GM23338 (cell line): ENCODE data around the gene CACNA1D. TPM values are rescaled to one million over a fixed set of nuclear protein-coding genes. Genes with fewer than 3 reads are reported as not detected.

ENCODE experiments used
- ATAC-seq: fragments of 200-7000 bp; cut with Tn5 transposase; 3 replicates; pipeline ENCODE4 v1.9.1; 2020
- DNase-seq: peaks from one replicate; pipeline ENCODE4 v3.0.0-alpha.2; 2015; ENCODE audit warnings: low spot score
- H2AFZ ChIP-seq: fragments of 200-600 bp; sonication (generic); 2 replicates; pipeline ENCODE4 v1.8.0; 2016; ENCODE audit warnings: antibody characterized with exemption, mild to moderate bottlenecking, moderate library complexity
- H3F3A ChIP-seq: fragments of 200-600 bp; sonication (generic); replicated peaks from 2 replicates; pipeline ENCODE4 v1.8.0; 2017; ENCODE audit warnings: antibody characterized with exemption, mixed run types, low read depth
- H3K27ac ChIP-seq: fragments of 200-600 bp; sonication (generic); 2 replicates; pipeline ENCODE4 v1.6.1; 2016; ENCODE audit warnings: low read depth
- H3K27me3 ChIP-seq: fragments of 200-600 bp; sonication (generic); 2 replicates; pipeline ENCODE4 v1.8.0; 2016; ENCODE audit warnings: mild to moderate bottlenecking, mixed run types, moderate library complexity; ENCODE audit not compliant: insufficient read depth
- H3K36me3 ChIP-seq: fragments of 200-600 bp; sonication (generic); 2 replicates; pipeline ENCODE4 v1.8.0; 2016; ENCODE audit warnings: mild to moderate bottlenecking; ENCODE audit not compliant: insufficient read depth
- H3K4me1 ChIP-seq: fragments of 200-600 bp; sonication (generic); 2 replicates; pipeline ENCODE4 v1.8.0; 2016; ENCODE audit warnings: mild to moderate bottlenecking, moderate library complexity; ENCODE audit not compliant: insufficient read depth
- H3K4me2 ChIP-seq: fragments of 200-600 bp; sonication (generic); 2 replicates; pipeline ENCODE4 v1.7.1; 2017; ENCODE audit warnings: mixed run types
- H3K4me3 ChIP-seq: fragments of 200-600 bp; sonication (generic); 2 replicates; pipeline ENCODE4 v1.6.1; 2016; ENCODE audit warnings: mixed run types
- H3K79me2 ChIP-seq: fragments of 200-600 bp; sonication (generic); replicated peaks from 2 replicates; pipeline ENCODE4 v1.8.0; 2017; ENCODE audit warnings: mild to moderate bottlenecking; ENCODE audit not compliant: insufficient read depth
- H3K9me2 ChIP-seq: fragments of 200-600 bp; sonication (generic); 2 replicates; pipeline ENCODE4 v1.8.0; 2017; ENCODE audit not compliant: insufficient read depth
- H4K20me1 ChIP-seq: fragments of 200-600 bp; sonication (generic); replicated peaks from 2 replicates; pipeline ENCODE4 v1.8.0; 2017; ENCODE audit warnings: mild to moderate bottlenecking; ENCODE audit not compliant: insufficient read depth
- H3K27ac Mint-ChIP-seq: 2 replicates; pipeline ENCODE4 v1.8.0; 2020; ENCODE audit warnings: inconsistent platforms, mild to moderate bottlenecking, moderate library complexity, mixed read lengths
- H3K27me3 Mint-ChIP-seq: 3 replicates; pipeline ENCODE4 v1.8.0; 2022; ENCODE audit warnings: low read depth, mild to moderate bottlenecking, moderate library complexity, mixed read lengths, inconsistent platforms; ENCODE audit not compliant: insufficient read depth, poor library complexity
- H3K36me3 Mint-ChIP-seq: 3 replicates; pipeline ENCODE4 v1.8.0; 2021; ENCODE audit warnings: low read depth, mild to moderate bottlenecking, inconsistent platforms, moderate library complexity, mixed read lengths
- H3K4me1 Mint-ChIP-seq: 3 replicates; pipeline ENCODE4 v1.8.0; 2020; ENCODE audit warnings: mild to moderate bottlenecking, inconsistent platforms, mixed read lengths
- H3K4me3 Mint-ChIP-seq: 3 replicates; pipeline ENCODE4 v1.8.0; 2021; ENCODE audit warnings: moderate library complexity, mild to moderate bottlenecking, inconsistent platforms, mixed read lengths
- H3K9me3 Mint-ChIP-seq: 3 replicates; pipeline ENCODE4 v1.8.0; 2020; ENCODE audit warnings: moderate library complexity, mild to moderate bottlenecking, inconsistent platforms, mixed read lengths
- CREB1 ChIP-seq: fragments of 250-450 bp; sonication (Bioruptor Pico); IDR thresholded peaks from 2 replicates; pipeline ENCODE4 v1.5.0; 2020; ENCODE audit warnings: low read depth, mild to moderate bottlenecking, moderate library complexity
- CTCF ChIP-seq, 2 experiments: fragments of 200-600 bp in 1 of 2; sonication (generic) in 1 of 2; conservative IDR thresholded peaks; 2 replicates each; pipeline versions ENCODE4 v1.5.1 to v1.6.1; 2016 to 2017; ENCODE audit warnings: antibody characterized with exemption in 2 of 2, low read depth in 2 of 2, mild to moderate bottlenecking in 2 of 2, moderate library complexity in 1 of 2
- ETS1 ChIP-seq: IDR thresholded peaks from 2 replicates; pipeline ENCODE4 v1.6.1; 2016; ENCODE audit warnings: antibody characterized with exemption
- EZH2 ChIP-seq: fragments of 200-600 bp; sonication (generic); IDR thresholded peaks from one replicate; pipeline ENCODE4 v1.8.0; 2017; ENCODE audit warnings: antibody characterized with exemption, mild to moderate bottlenecking, low read depth; ENCODE audit not compliant: unreplicated experiment
- EZH2phosphoT487 ChIP-seq: fragments of 200-600 bp; sonication (generic); IDR thresholded peaks from one replicate; pipeline ENCODE4 v1.8.1; 2018; ENCODE audit warnings: antibody characterized with exemption; ENCODE audit not compliant: unreplicated experiment
- NANOG ChIP-seq: IDR thresholded peaks from 2 replicates; pipeline ENCODE4 v1.6.1; 2016; ENCODE audit warnings: antibody characterized with exemption, borderline replicate concordance
- POLR2AphosphoS5 ChIP-seq: IDR thresholded peaks from 2 replicates; pipeline ENCODE4 v1.6.1; 2016; ENCODE audit warnings: antibody characterized with exemption, low read depth
- REST ChIP-seq: IDR thresholded peaks from one replicate; pipeline ENCODE4 v1.6.1; 2018; ENCODE audit warnings: antibody characterized with exemption; ENCODE audit not compliant: unreplicated experiment
- polyA plus RNA-seq: library from polyadenylated mRNA; unstranded; fragments of >200 nt; fragmentation: Nextera tagmentation; extraction: Ambion mirVana; gene quantifications from 2 replicates; pipeline ENCODE4 v1.2.1, GENCODE V29; 2016
- total RNA-seq: library from RNA; depleted of rRNA; stranded (reverse); fragments of >200 nt; shearing (Covaris generic); gene quantifications from 2 replicates; pipeline ENCODE4 v1.2.3, GENCODE V29; 2014

The CACNA1D gene
- total and polyA plus RNA-seq, 2 experiments from 2014 or later = 1.7 to 1.8 TPM

- no peak for TF ChIP-seq POLR2AphosphoS5
Observed at GRCh38 chr3:53496392-53496670, 1.9 kb downstream of the CACNA1D start (continued).

- Histone ChIP-seq H4K20me1 (no peaks in the 10 kb centered on the region), H3K79me2 (no peaks in the 10 kb centered on the region), H3K4me3 (no peak overlapping the region), H3K27ac (no peak overlapping the region), H3K4me1 (peaks cover 19% of the 10 kb centered on the region), H3K4me2 (no peak overlapping the region), H3K9me2 (no peaks in the 10 kb centered on the region), H2AFZ (no peak overlapping the region), H3F3A (peaks cover 7% of the 10 kb centered on the region), H3K27me3 (peaks cover 49% of the 10 kb centered on the region), H3K36me3 (no peaks in the 10 kb centered on the region)
- Mint-ChIP-seq H3K4me3 (no peak overlapping the region), H3K36me3 (no peaks in the 10 kb centered on the region), H3K27ac (no peak overlapping the region), H3K27me3 (peaks cover 28% of the 10 kb centered on the region), H3K4me1 (peaks cover 27% of the 10 kb centered on the region), H3K9me3 (no peaks in the 10 kb centered on the region)
- TF ChIP-seq POLR2AphosphoS5 = no peak
- TF ChIP-seq EZH2phosphoT487 = no peak
- no peak for TF ChIP-seq CTCF (conservative IDR thresholded peaks at IDR 0.05; ENCODE audit: low read depth in 2 of 2)
- TF ChIP-seq NANOG = no peak
- no peak for TF ChIP-seq EZH2
- TF ChIP-seq CREB1 (CRISPR knock-in tag) = no peak
- TF ChIP-seq ETS1 = no peak
- no peak for TF ChIP-seq REST
- DNase-seq (no peak), ATAC-seq (no peak)
Observed at GRCh38 chr3:53496984-53497383, 2.6 kb downstream of the CACNA1D start.
